ENCODE data around the gene MAD1L1.

- TF ChIP-seq GATA2 (IDR thresholded peaks at IDR 0.05; ENCODE audit: low read depth, low read length) (no peak), GATA3 (IDR thresholded peaks at IDR 0.05; ENCODE audit: low read depth, low read length) (no peak)
These were observed 296.1 kb downstream of the MAD1L1 start for GRCh38 chr7:1936531-1937251.
